K562 (cell line): ENCODE measurements around the gene SERTAD1. TPM values are rescaled to one million over a fixed set of nuclear protein-coding genes. Genes with fewer than 3 reads are reported as not detected.

ENCODE experiments used
- ARID3B ChIP-seq: fragments of 250-450 bp; sonication (Bioruptor Pico); IDR thresholded peaks from 2 replicates; pipeline ENCODE4 v1.4.0; 2020; ENCODE audit warnings: borderline replicate concordance
- ATF3 ChIP-seq, 2 experiments: fragments of 450-650 bp in 1 of 2; sonication (generic) in 1 of 2; formaldehyde crosslinking in 1 of 2; IDR thresholded peaks in 1 of 2; conservative IDR thresholded peaks in 1 of 2; 2 replicates each; pipeline versions ENCODE4 v1.6.1 to v1.8.1; 2016 to 2023; ENCODE audit warnings: mild to moderate bottlenecking in 2 of 2, moderate library complexity in 2 of 2, inconsistent platforms in 1 of 2, missing genetic modification reagents in 1 of 2
- BDP1 ChIP-seq: IDR thresholded peaks from 3 replicates; pipeline ENCODE4 v1.6.1; 2011; ENCODE audit not compliant: insufficient read length, insufficient read depth
- BMI1 ChIP-seq: fragments of 150-350 bp; IDR thresholded peaks from 2 replicates; pipeline ENCODE4 v1.6.1; 2014; ENCODE audit warnings: low read length
- BRD4 ChIP-seq: fragments of 200-600 bp; sonication (generic); IDR thresholded peaks from 2 replicates; pipeline ENCODE4 v1.6.1; 2017; ENCODE audit warnings: inconsistent platforms
- CC2D1A ChIP-seq: fragments of 450-650 bp; IDR thresholded peaks from 2 replicates; pipeline ENCODE4 v1.6.1; 2017; ENCODE audit warnings: mild to moderate bottlenecking
- ELF4 ChIP-seq: fragments of 450-650 bp; formaldehyde crosslinking; IDR thresholded peaks from 2 replicates; pipeline ENCODE4 v1.4.0; 2022; ENCODE audit warnings: missing genetic modification characterization
- ELK3 ChIP-seq: fragments of 450-650 bp; formaldehyde crosslinking; IDR thresholded peaks from 2 replicates; pipeline ENCODE4 v1.4.0; 2020; ENCODE audit warnings: mild to moderate bottlenecking
- FOSL1 ChIP-seq: fragments of 200-800 bp; sonication (Bioruptor generic); conservative IDR thresholded peaks from 2 replicates; pipeline ENCODE4 v1.6.1; 2016; ENCODE audit warnings: missing genetic modification characterization, missing compliant biosample characterization
- GATAD2A ChIP-seq: fragments of 450-650 bp; IDR thresholded peaks from 2 replicates; pipeline ENCODE4 v1.6.1; 2017
- HDAC2 ChIP-seq: fragments of 450-650 bp; IDR thresholded peaks from 2 replicates; pipeline ENCODE4 v1.6.1; 2016; ENCODE audit warnings: mild to moderate bottlenecking
- HOXB6 ChIP-seq: fragments of 250-450 bp; sonication (Bioruptor Pico); IDR thresholded peaks from 2 replicates; pipeline ENCODE4 v1.5.1; 2022; ENCODE audit warnings: mild to moderate bottlenecking, borderline replicate concordance
- JUNB ChIP-seq: fragments of 450-650 bp; formaldehyde crosslinking; conservative IDR thresholded peaks from 2 replicates; pipeline ENCODE4 v1.4.0; 2020; ENCODE audit warnings: mild to moderate bottlenecking
- JUND ChIP-seq, 2 experiments: IDR thresholded peaks; 2 replicates in 1 of 2; 3 replicates in 1 of 2; pipeline ENCODE4 v1.6.1; 2011; ENCODE audit warnings: borderline replicate concordance in 2 of 2, low read depth in 2 of 2, low read length in 2 of 2, improper control_type of control experiment in 1 of 2, missing biosample characterization in 1 of 2, missing genetic modification characterization in 1 of 2, missing genetic modification reagents in 1 of 2
- MLLT1 ChIP-seq, 2 experiments: fragments of 450-650 bp; IDR thresholded peaks; 2 replicates each; pipeline ENCODE4 v1.6.1; 2016
- NFE2 ChIP-seq: IDR thresholded peaks from 2 replicates; pipeline ENCODE4 v1.6.1; 2014; ENCODE audit warnings: antibody characterized with exemption, low read depth
- POLR3G ChIP-seq: IDR thresholded peaks from 2 replicates; pipeline ENCODE4 v1.6.1; 2011; ENCODE audit not compliant: insufficient read length, insufficient replicate concordance; ENCODE audit errors: extremely low read depth
- ZBTB43 ChIP-seq: sonication (generic); formaldehyde crosslinking; IDR thresholded peaks from 2 replicates; pipeline ENCODE4 v1.8.0; 2023; ENCODE audit warnings: mild to moderate bottlenecking, missing genetic modification reagents
- ZFP30 ChIP-seq: fragments of 250-450 bp; sonication (Bioruptor Pico); IDR thresholded peaks from 2 replicates; pipeline ENCODE4 v1.8.0; 2022; ENCODE audit warnings: moderate library complexity, mild to moderate bottlenecking, inconsistent platforms, borderline replicate concordance
- ZNF143 ChIP-seq: sonication (generic); formaldehyde crosslinking; IDR thresholded peaks from 2 replicates; pipeline ENCODE4 v1.9.0; 2022; ENCODE audit warnings: mild to moderate bottlenecking, missing genetic modification reagents
- polyA plus RNA-seq, 8 experiments: library from polyadenylated mRNA; depleted of rRNA in 4 of 8; stranded (reverse) in 5 of 8; unstranded in 3 of 8; fragments of >200 nt; fragmentation: Nextera tagmentation in 2 of 8; fragmentation: Illumina TruSeq in 1 of 8; extraction: Ambion mirVana in 2 of 8; extraction: Trizol in 1 of 8; gene quantifications; 2 replicates each; pipeline versions ENCODE4 v1.2.1 to v1.2.3, GENCODE V29; 2011 to 2014; ENCODE audit warnings: inconsistent platforms in 1 of 8, missing spikeins in 1 of 8
- total RNA-seq, 7 experiments: library from RNA; depleted of rRNA in 6 of 7; stranded (reverse); fragments of >200 nt in 6 of 7; fragmentation: Illumina TruSeq in 2 of 7; extraction: Trizol in 2 of 7; gene quantifications; 2 replicates each; pipeline versions ENCODE4 v1.2.1 to v1.2.3, GENCODE V29; 2011 to 2021; ENCODE audit warnings: low replicate concordance in 1 of 7

Gene SERTAD1
- total and polyA plus RNA-seq, 9 of the 15 experiments (the other 6 are each of a cell fraction or from before 2014, with no cell fraction given), result 0.15 to 8.7 (median 4.9) TPM

- 0 out of 2 replicates have a peak, but pooled peaks have one; percentile 27 for TF ChIP-seq ARID3B (CRISPR knock-in tag)
- TF ChIP-seq JUND (IDR thresholded peaks at IDR 0.05; ENCODE audit: borderline replicate concordance, low read depth, low read length), result peak; percentile 95
- TF ChIP-seq JUND (tag; IDR thresholded peaks at IDR 0.05; ENCODE audit: borderline replicate concordance, low read depth, low read length), result peak; percentile 97; the same call in 2 of the 3 replicates
- TF ChIP-seq ATF3 (IDR thresholded peaks at IDR 0.05), result peak; percentile 97
- TF ChIP-seq ATF3 (CRISPR knock-in tag; conservative IDR thresholded peaks at IDR 0.05), result peak; percentile 91; the same call in 1 of the 2 replicates
- TF ChIP-seq BDP1, result no peak
- TF ChIP-seq POLR3G, result no peak
- peak; percentile 54; the same call in 1 of the 2 replicates for TF ChIP-seq CC2D1A
- peak; percentile 82 for TF ChIP-seq JUNB (CRISPR knock-in tag)
- TF ChIP-seq BMI1, result no peak
- TF ChIP-seq HDAC2, result peak; percentile 80
- no peak for TF ChIP-seq BRD4
- no peak for TF ChIP-seq ELK3 (CRISPR knock-in tag)
- TF ChIP-seq FOSL1 (tag), result peak; percentile 94
- TF ChIP-seq MLLT1 (IDR thresholded peaks at IDR 0.05), result peak; percentile 53 to 98; a peak in 3 of 4 replicates
- TF ChIP-seq NFE2, result peak; percentile 61
- 0 out of 2 replicates have a peak, but pooled peaks have one; percentile 36 for TF ChIP-seq ELF4 (CRISPR knock-in tag)
- TF ChIP-seq ZNF143 (CRISPR knock-in tag), result no peak
- TF ChIP-seq HOXB6 (CRISPR knock-in tag), result no peak
- no peak for TF ChIP-seq ZBTB43 (CRISPR knock-in tag)
- TF ChIP-seq ZFP30 (CRISPR knock-in tag), result no peak
- TF ChIP-seq GATAD2A, result peak; percentile 77; the same call in 1 of the 2 replicates
These were observed 8.7 kb downstream of the SERTAD1 start (continued) for GRCh38 chr19:40416918-40417642.
